ENCODE results near the gene CCDC157. TPM values are rescaled to one million over a fixed set of nuclear protein-coding genes. Genes with fewer than 3 reads are reported as not detected.

CCDC157 gene
- total and polyA plus RNA-seq, 4 donors: 0.53 to 1.4 (median 0.98) TPM

DNA sequence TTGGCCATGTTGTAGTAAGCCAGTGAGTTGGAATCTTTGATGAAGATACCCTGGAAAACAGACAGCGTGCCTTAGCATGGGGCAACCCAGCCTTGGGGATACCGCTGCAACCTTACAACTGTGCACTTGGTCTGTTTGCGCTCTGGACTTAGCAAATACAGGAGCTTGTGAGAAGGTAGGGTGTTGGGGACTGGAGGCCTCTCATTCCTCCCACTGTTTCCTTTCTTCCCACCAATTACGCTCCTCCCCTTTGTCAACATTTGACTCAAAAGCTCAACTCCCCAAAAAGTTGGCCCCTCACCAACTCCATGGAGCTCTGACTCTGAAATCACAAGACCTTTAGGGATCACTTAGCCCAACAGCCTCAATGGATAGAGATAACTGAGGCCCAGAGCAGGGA, 22.2 kb upstream of the CCDC157 start:
- TF ChIP-seq, protein P1, sequence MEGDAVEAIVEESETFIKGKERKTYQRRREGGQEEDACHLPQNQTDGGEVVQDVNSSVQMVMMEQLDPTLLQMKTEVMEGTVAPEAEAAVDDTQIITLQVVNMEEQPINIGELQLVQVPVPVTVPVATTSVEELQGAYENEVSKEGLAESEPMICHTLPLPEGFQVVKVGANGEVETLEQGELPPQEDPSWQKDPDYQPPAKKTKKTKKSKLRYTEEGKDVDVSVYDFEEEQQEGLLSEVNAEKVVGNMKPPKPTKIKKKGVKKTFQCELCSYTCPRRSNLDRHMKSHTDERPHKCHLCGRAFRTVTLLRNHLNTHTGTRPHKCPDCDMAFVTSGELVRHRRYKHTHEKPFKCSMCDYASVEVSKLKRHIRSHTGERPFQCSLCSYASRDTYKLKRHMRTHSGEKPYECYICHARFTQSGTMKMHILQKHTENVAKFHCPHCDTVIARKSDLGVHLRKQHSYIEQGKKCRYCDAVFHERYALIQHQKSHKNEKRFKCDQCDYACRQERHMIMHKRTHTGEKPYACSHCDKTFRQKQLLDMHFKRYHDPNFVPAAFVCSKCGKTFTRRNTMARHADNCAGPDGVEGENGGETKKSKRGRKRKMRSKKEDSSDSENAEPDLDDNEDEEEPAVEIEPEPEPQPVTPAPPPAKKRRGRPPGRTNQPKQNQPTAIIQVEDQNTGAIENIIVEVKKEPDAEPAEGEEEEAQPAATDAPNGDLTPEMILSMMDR (IDR thresholded peaks at IDR 0.05; ENCODE audit: low read depth, low read length, missing input control): no peak
- TF ChIP-seq GABPA (IDR thresholded peaks at IDR 0.05 in 1 of 2, conservative IDR thresholded peaks at IDR 0.05 in 1 of 2): no peak
- TF ChIP-seq, protein P2, sequence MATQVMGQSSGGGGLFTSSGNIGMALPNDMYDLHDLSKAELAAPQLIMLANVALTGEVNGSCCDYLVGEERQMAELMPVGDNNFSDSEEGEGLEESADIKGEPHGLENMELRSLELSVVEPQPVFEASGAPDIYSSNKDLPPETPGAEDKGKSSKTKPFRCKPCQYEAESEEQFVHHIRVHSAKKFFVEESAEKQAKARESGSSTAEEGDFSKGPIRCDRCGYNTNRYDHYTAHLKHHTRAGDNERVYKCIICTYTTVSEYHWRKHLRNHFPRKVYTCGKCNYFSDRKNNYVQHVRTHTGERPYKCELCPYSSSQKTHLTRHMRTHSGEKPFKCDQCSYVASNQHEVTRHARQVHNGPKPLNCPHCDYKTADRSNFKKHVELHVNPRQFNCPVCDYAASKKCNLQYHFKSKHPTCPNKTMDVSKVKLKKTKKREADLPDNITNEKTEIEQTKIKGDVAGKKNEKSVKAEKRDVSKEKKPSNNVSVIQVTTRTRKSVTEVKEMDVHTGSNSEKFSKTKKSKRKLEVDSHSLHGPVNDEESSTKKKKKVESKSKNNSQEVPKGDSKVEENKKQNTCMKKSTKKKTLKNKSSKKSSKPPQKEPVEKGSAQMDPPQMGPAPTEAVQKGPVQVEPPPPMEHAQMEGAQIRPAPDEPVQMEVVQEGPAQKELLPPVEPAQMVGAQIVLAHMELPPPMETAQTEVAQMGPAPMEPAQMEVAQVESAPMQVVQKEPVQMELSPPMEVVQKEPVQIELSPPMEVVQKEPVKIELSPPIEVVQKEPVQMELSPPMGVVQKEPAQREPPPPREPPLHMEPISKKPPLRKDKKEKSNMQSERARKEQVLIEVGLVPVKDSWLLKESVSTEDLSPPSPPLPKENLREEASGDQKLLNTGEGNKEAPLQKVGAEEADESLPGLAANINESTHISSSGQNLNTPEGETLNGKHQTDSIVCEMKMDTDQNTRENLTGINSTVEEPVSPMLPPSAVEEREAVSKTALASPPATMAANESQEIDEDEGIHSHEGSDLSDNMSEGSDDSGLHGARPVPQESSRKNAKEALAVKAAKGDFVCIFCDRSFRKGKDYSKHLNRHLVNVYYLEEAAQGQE (IDR thresholded peaks at IDR 0.05): no peak
- TF ChIP-seq JUND (IDR thresholded peaks at IDR 0.05): no peak
- no peak for TF ChIP-seq FOXA2 (IDR thresholded peaks at IDR 0.05)
- TF ChIP-seq NR2F2 (IDR thresholded peaks at IDR 0.05): no peak
- no peak for TF ChIP-seq YY1 (IDR thresholded peaks at IDR 0.05)
- TF ChIP-seq, protein P3, sequence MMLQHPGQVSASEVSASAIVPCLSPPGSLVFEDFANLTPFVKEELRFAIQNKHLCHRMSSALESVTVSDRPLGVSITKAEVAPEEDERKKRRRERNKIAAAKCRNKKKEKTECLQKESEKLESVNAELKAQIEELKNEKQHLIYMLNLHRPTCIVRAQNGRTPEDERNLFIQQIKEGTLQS (IDR thresholded peaks at IDR 0.05): no peak
- TF ChIP-seq, protein P4, sequence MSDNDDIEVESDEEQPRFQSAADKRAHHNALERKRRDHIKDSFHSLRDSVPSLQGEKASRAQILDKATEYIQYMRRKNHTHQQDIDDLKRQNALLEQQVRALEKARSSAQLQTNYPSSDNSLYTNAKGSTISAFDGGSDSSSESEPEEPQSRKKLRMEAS (IDR thresholded peaks at IDR 0.05): no peak
- TF ChIP-seq, protein P5, sequence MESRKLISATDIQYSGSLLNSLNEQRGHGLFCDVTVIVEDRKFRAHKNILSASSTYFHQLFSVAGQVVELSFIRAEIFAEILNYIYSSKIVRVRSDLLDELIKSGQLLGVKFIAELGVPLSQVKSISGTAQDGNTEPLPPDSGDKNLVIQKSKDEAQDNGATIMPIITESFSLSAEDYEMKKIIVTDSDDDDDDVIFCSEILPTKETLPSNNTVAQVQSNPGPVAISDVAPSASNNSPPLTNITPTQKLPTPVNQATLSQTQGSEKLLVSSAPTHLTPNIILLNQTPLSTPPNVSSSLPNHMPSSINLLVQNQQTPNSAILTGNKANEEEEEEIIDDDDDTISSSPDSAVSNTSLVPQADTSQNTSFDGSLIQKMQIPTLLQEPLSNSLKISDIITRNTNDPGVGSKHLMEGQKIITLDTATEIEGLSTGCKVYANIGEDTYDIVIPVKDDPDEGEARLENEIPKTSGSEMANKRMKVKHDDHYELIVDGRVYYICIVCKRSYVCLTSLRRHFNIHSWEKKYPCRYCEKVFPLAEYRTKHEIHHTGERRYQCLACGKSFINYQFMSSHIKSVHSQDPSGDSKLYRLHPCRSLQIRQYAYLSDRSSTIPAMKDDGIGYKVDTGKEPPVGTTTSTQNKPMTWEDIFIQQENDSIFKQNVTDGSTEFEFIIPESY (IDR thresholded peaks at IDR 0.05): no peak
- no peak for TF ChIP-seq TAF1 (conservative IDR thresholded peaks at IDR 0.05)
- Histone ChIP-seq H3K27ac (ENCODE audit: low read depth in 1 of 2, low read length in 2 of 2) (no peak overlapping the region), H3K36me3 (ENCODE audit: control insufficient read depth in 4 of 4, insufficient read depth in 3 of 4, low read depth in 1 of 4, low read length in 3 of 4) (peaks cover 38 to 74% (median 56%) of the 10 kb centered on the region in 4 donors), H3K27me3 (ENCODE audit: control insufficient read depth in 4 of 4, insufficient read depth in 4 of 4, low read length in 3 of 4) (no peaks in the 10 kb centered on the region), H3K9me3 (ENCODE audit: control insufficient read depth in 4 of 4, low read length in 3 of 4) (no peaks in the 10 kb centered on the region), H3K4me1 (ENCODE audit: control insufficient read depth in 4 of 4, insufficient read depth in 4 of 4, low read length in 3 of 4) (peaks cover 0 to 5% (median 4%) of the 10 kb centered on the region in 4 donors), H3K4me3 (ENCODE audit: low read depth in 1 of 3, low read length in 3 of 3) (no peak overlapping the region), H3K9ac (ENCODE audit: low read depth in 1 of 2, low read length in 2 of 2) (no peak overlapping the region)
- WGBS: 98% methylated on average over 4 of the region's 4 CpGs
- DNase-seq (ENCODE audit: low spot score): no peak

DNA sequence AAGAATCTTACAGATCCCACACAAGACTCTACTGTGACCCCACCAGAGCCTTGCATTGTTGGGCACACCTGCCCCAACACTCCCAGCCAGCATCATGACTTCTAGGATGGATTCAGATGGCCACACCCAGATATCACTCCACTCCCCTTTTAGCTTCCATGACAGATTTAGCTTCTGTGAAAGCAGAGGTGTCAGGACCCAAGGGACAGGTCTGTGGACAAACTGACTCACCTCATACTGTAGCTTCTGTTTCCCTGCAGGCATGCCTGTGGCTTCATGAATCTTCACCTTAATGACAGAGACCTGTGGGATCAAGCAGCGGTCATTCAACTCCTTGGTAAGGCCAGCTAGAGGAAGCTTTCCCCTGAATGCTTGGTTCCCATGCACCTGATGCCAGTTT, 21.6 kb upstream of the CCDC157 start:
- TF ChIP-seq JUND (IDR thresholded peaks at IDR 0.05): no peak
- no peak for TF ChIP-seq HNF4A (conservative IDR thresholded peaks at IDR 0.05)
- Histone ChIP-seq H3K4me3 (ENCODE audit: low read depth in 1 of 3, low read length in 3 of 3) (no peak overlapping the region), H3K9me3 (ENCODE audit: control insufficient read depth in 4 of 4, low read length in 3 of 4) (no peaks in the 10 kb centered on the region), H3K36me3 (ENCODE audit: control insufficient read depth in 4 of 4, insufficient read depth in 3 of 4, low read depth in 1 of 4, low read length in 3 of 4) (peaks cover 39 to 80% (median 60%) of the 10 kb centered on the region in 4 donors), H3K4me1 (ENCODE audit: control insufficient read depth in 4 of 4, insufficient read depth in 4 of 4, low read length in 3 of 4) (peaks cover 0 to 5% (median 4%) of the 10 kb centered on the region in 4 donors), H3K9ac (ENCODE audit: low read depth in 1 of 2, low read length in 2 of 2) (no peak overlapping the region), H3K27ac (ENCODE audit: low read depth in 1 of 2, low read length in 2 of 2) (no peak overlapping the region), H3K27me3 (ENCODE audit: control insufficient read depth in 4 of 4, insufficient read depth in 4 of 4, low read length in 3 of 4) (no peaks in the 10 kb centered on the region)
- 98% methylated on average over 1 of the region's 1 CpG for WGBS
- DNase-seq (ENCODE audit: low spot score): no peak

Data from liver (tissue), 9 donors.